ENCODE measurements around the gene NOP53.

DNA sequence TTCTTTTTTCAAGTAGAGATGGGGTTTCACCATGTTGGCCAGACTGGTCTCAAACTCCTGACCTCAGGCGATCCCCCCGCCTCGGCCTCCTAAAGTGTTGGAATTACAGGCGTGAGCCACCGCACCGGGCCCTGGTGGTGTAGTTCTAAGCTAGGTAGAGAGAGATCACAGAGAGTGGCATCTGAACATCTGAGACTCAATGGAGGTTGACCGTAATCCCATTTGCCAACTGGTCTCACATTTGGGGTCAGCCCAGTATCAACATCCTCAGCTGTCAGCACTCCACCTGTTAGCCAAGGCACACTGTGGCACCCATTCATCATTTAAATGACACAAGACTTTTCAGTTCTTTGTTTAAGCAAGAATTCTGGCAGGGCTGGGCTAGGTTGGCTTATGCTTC is 41.2 kb downstream of the NOP53 start:
- TF ChIP-seq GATA2 (IDR thresholded peaks at IDR 0.05; ENCODE audit: low read depth, low read length) (no peak), GATA3 (IDR thresholded peaks at IDR 0.05; ENCODE audit: low read depth, low read length) (no peak)
